Esophagus squamous epithelium (tissue), 4 donors: ENCODE measurements around the gene CACNB1.

ENCODE experiments used
- CTCF ChIP-seq, 6 experiments: fragments of 450-650 bp in 4 of 6; fragments of 200-600 bp in 2 of 6; sonication (generic) in 2 of 6; IDR thresholded peaks; one replicate each; pipeline ENCODE4 v1.5.1; 2016 to 2019; ENCODE audit warnings: antibody characterized with exemption in 6 of 6, mild to moderate bottlenecking in 4 of 6, moderate library complexity in 4 of 6
- POLR2A ChIP-seq, 4 donors: fragments of 450-650 bp; IDR thresholded peaks; one replicate each; pipeline ENCODE4 v1.6.1; 2017; ENCODE audit warnings: antibody characterized with exemption in 4 of 4, mild to moderate bottlenecking in 4 of 4, moderate library complexity in 3 of 4

- TF ChIP-seq CTCF (IDR thresholded peaks at IDR 0.05): no peak
- TF ChIP-seq POLR2A (IDR thresholded peaks at IDR 0.05): no peak
Observed at GRCh38 chr17:39177256-39177655, 20.2 kb downstream of the CACNB1 start.
